ENCODE measurements around the gene GAD2. TPM values are rescaled to one million over a fixed set of nuclear protein-coding genes. Genes with fewer than 3 reads are reported as not detected.

The GAD2 gene
- total and polyA plus RNA-seq, 9 of the 15 experiments (the other 6 are each of a cell fraction or from before 2014, with no cell fraction given): not detected

DNA sequence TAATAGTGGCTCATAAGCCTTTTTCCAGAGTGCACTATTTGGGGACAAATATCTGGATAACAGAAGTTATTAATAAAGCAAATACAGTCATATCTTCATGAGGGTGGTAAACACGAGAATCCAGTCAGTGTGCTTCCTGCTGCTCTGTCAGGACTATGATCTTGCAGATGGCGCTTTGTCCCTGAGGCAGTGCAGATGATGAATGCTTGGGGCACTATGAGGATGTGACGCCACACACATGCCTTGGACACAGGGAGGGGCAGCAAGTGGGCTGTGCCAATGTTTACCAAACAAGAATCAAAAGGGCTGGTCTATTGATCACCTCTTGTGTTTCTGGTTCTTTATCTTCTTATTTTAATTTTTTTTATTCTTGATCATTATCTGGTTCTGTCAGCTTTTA, 79.8 kb downstream of the GAD2 start:
- H4K20me1 ChIP-seq (replicated peaks; ENCODE audit: control insufficient read depth, insufficient read depth, low read length): no peaks in the 10 kb centered on the region
- no TSS peak for BruUV-seq (replicated peaks)
- ChIA-PET POLR2A (no interaction called here), CTCF (ENCODE audit: low intra/inter-chr PET ratio) (no interaction called here)
- intact Hi-C loops (cut with micrococcal nuclease): no loop called here
- H3K27ac ChIP-seq (ENCODE audit: extremely low read depth, low read depth, low read length): no peak overlapping the region
- H3K9me3 ChIP-seq (replicated peaks; ENCODE audit: control insufficient read depth, insufficient read depth, low read depth, low read length): no peaks in the 10 kb centered on the region
- H3K79me2 ChIP-seq (ENCODE audit: control insufficient read depth, insufficient read depth, low read length): no peaks in the 10 kb centered on the region
- ATAC-seq (no peak), DNase-seq (ENCODE audit: extremely low read depth in 1 of 4, low spot score in 3 of 4) (no peak), FAIRE-seq (no peak)
- no peak overlapping the region for H2AFZ ChIP-seq (ENCODE audit: low read depth, low read length)
- no peak overlapping the region for H3K4me2 ChIP-seq (ENCODE audit: insufficient read depth, low read length)
- no peaks in the 10 kb centered on the region for H3K27me3 ChIP-seq (ENCODE audit: control insufficient read depth in 2 of 2, insufficient read depth in 2 of 2, low read length in 2 of 2)
- TF ChIP-seq BACH1 (tag; IDR thresholded peaks at IDR 0.05) (no peak), NCOA6 (IDR thresholded peaks at IDR 0.05) (no peak), LARP7 (IDR thresholded peaks at IDR 0.05) (no peak), ZNF57 (CRISPR knock-in tag; IDR thresholded peaks at IDR 0.05) (no peak), HSF4 (CRISPR knock-in tag; IDR thresholded peaks at IDR 0.05; ENCODE audit: borderline replicate concordance) (no peak), ZNF12 (CRISPR knock-in tag; IDR thresholded peaks at IDR 0.05) (no peak), RBM34 (IDR thresholded peaks at IDR 0.05; ENCODE audit: borderline replicate concordance, insufficient read depth, low read length) (no peak)
- TF ChIP-seq, protein P1, sequence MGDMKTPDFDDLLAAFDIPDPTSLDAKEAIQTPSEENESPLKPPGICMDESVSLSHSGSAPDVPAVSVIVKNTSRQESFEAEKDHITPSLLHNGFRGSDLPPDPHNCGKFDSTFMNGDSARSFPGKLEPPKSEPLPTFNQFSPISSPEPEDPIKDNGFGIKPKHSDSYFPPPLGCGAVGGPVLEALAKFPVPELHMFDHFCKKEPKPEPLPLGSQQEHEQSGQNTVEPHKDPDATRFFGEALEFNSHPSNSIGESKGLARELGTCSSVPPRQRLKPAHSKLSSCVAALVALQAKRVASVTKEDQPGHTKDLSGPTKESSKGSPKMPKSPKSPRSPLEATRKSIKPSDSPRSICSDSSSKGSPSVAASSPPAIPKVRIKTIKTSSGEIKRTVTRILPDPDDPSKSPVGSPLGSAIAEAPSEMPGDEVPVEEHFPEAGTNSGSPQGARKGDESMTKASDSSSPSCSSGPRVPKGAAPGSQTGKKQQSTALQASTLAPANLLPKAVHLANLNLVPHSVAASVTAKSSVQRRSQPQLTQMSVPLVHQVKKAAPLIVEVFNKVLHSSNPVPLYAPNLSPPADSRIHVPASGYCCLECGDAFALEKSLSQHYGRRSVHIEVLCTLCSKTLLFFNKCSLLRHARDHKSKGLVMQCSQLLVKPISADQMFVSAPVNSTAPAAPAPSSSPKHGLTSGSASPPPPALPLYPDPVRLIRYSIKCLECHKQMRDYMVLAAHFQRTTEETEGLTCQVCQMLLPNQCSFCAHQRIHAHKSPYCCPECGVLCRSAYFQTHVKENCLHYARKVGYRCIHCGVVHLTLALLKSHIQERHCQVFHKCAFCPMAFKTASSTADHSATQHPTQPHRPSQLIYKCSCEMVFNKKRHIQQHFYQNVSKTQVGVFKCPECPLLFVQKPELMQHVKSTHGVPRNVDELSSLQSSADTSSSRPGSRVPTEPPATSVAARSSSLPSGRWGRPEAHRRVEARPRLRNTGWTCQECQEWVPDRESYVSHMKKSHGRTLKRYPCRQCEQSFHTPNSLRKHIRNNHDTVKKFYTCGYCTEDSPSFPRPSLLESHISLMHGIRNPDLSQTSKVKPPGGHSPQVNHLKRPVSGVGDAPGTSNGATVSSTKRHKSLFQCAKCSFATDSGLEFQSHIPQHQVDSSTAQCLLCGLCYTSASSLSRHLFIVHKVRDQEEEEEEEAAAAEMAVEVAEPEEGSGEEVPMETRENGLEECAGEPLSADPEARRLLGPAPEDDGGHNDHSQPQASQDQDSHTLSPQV (IDR thresholded peaks at IDR 0.05): no peak
- TF ChIP-seq, protein P2, sequence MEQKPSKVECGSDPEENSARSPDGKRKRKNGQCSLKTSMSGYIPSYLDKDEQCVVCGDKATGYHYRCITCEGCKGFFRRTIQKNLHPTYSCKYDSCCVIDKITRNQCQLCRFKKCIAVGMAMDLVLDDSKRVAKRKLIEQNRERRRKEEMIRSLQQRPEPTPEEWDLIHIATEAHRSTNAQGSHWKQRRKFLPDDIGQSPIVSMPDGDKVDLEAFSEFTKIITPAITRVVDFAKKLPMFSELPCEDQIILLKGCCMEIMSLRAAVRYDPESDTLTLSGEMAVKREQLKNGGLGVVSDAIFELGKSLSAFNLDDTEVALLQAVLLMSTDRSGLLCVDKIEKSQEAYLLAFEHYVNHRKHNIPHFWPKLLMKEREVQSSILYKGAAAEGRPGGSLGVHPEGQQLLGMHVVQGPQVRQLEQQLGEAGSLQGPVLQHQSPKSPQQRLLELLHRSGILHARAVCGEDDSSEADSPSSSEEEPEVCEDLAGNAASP (IDR thresholded peaks at IDR 0.05): no peak
- TF ChIP-seq, protein P3, sequence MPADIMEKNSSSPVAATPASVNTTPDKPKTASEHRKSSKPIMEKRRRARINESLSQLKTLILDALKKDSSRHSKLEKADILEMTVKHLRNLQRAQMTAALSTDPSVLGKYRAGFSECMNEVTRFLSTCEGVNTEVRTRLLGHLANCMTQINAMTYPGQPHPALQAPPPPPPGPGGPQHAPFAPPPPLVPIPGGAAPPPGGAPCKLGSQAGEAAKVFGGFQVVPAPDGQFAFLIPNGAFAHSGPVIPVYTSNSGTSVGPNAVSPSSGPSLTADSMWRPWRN (IDR thresholded peaks at IDR 0.05; ENCODE audit: low read depth): no peak
- TF ChIP-seq, protein P4, sequence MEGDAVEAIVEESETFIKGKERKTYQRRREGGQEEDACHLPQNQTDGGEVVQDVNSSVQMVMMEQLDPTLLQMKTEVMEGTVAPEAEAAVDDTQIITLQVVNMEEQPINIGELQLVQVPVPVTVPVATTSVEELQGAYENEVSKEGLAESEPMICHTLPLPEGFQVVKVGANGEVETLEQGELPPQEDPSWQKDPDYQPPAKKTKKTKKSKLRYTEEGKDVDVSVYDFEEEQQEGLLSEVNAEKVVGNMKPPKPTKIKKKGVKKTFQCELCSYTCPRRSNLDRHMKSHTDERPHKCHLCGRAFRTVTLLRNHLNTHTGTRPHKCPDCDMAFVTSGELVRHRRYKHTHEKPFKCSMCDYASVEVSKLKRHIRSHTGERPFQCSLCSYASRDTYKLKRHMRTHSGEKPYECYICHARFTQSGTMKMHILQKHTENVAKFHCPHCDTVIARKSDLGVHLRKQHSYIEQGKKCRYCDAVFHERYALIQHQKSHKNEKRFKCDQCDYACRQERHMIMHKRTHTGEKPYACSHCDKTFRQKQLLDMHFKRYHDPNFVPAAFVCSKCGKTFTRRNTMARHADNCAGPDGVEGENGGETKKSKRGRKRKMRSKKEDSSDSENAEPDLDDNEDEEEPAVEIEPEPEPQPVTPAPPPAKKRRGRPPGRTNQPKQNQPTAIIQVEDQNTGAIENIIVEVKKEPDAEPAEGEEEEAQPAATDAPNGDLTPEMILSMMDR (IDR thresholded peaks at IDR 0.05 in 2 of 3, conservative IDR thresholded peaks at IDR 0.05 in 1 of 3; ENCODE audit: insufficient read depth in 2 of 3, low read depth in 1 of 3, low read length in 3 of 3): no peak
- TF ChIP-seq, protein P5, sequence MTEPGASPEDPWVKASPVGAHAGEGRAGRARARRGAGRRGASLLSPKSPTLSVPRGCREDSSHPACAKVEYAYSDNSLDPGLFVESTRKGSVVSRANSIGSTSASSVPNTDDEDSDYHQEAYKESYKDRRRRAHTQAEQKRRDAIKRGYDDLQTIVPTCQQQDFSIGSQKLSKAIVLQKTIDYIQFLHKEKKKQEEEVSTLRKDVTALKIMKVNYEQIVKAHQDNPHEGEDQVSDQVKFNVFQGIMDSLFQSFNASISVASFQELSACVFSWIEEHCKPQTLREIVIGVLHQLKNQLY (CRISPR knock-in tag; conservative IDR thresholded peaks at IDR 0.05): no peak
- in situ Hi-C loops (cut with MboI): no loop called here
- H3K36me3 ChIP-seq (ENCODE audit: control insufficient read depth, insufficient read depth, low read length): no peaks in the 10 kb centered on the region
- WGBS (ENCODE audit: insufficient coverage, low coverage, missing lambda C conversion rate): 3% methylated on average over 3 of the region's 3 CpGs
- H3K4me3 ChIP-seq: no peak overlapping the region
- H3K9ac ChIP-seq (ENCODE audit: insufficient read depth in 1 of 2, low read depth in 2 of 2, low read length in 2 of 2): no peak overlapping the region
- H3K4me1 ChIP-seq (replicated peaks in 1 of 2; ENCODE audit: control insufficient read depth in 2 of 2, insufficient read depth in 2 of 2, low read length in 2 of 2): no peaks in the 10 kb centered on the region
- H3K9me1 ChIP-seq (ENCODE audit: control insufficient read depth, insufficient read depth, low read length): no peaks in the 10 kb centered on the region

Measured in K562 (cell line).